Measurements from ENCODE around the gene EREG. TPM values are rescaled to one million over a fixed set of nuclear protein-coding genes. Genes with fewer than 3 reads are reported as not detected.

The EREG gene
- total and polyA plus RNA-seq, 9 of the 15 experiments (the other 6 are each of a cell fraction or from before 2014, with no cell fraction given), result 0.97 to 7.3 (median 2.5) TPM

DNA sequence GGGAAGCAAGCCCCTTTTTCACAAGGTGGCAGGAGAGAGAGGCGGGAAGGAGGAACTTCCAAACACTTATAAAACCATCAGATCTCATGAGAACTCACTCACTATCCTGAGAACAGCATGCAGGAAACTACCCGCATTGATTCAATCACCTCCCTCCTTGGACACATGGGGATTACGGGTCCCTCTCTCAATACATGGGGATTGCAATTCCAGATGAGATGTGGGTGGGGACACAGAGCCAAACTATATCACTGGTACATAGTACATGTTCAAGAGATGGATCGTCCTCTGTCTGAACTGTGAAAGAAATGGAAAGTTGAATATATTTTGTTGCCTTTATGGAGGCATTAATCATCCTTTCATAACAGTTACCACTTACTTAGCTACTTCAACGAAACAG is 12.8 kb downstream of the EREG start (continued):
- TF ChIP-seq JUND (IDR thresholded peaks at IDR 0.05; ENCODE audit: borderline replicate concordance, low read depth, low read length), result no peak
- no peak for TF ChIP-seq JUND (tag; IDR thresholded peaks at IDR 0.05; ENCODE audit: borderline replicate concordance, low read depth, low read length)
- no peak for TF ChIP-seq CBX5 (IDR thresholded peaks at IDR 0.05; ENCODE audit: borderline replicate concordance, low read depth)
- no peak for TF ChIP-seq HNRNPL (IDR thresholded peaks at IDR 0.05; ENCODE audit: low read depth, low read length)

DNA sequence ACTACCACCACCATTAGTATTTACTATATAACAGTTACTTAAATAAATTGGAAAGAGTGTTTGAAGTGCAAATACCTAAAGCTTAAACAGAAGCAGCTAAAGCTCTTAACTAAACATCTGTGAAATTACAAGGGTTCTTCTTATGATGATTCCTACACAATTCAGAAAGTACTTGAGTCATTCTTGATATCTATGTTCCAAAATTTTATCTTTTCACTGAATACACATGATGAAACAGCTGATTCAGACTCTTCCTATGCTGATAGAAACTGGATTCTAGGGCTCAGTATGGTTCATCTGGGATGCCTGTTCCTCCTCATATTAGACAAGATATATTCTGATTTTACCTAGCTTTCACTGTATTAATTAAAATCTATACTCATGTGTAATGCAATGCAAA is 13.6 kb downstream of the EREG start:
- Histone ChIP-seq H3K27me3 (ENCODE audit: control insufficient read depth in 2 of 2, insufficient read depth in 2 of 2, low read length in 2 of 2) (no peaks in the 10 kb centered on the region), H3K36me3 (ENCODE audit: control insufficient read depth, insufficient read depth, low read length) (peaks cover 48% of the 10 kb centered on the region; the same call in 2 of the 3 replicates), H3K4me1 (replicated peaks in 1 of 2; ENCODE audit: control insufficient read depth in 2 of 2, insufficient read depth in 2 of 2, low read length in 2 of 2) (peaks cover 5 to 29% of the 10 kb centered on the region in 2 experiments; a peak in 3 of 5 replicates), H3K4me2 (ENCODE audit: insufficient read depth, low read length) (no peak overlapping the region), H2AFZ (ENCODE audit: low read depth, low read length) (no peak overlapping the region), H3K9ac (ENCODE audit: insufficient read depth in 1 of 2, low read depth in 2 of 2, low read length in 2 of 2) (no peak overlapping the region), H3K27ac (ENCODE audit: extremely low read depth, low read depth, low read length) (no peak overlapping the region), H3K79me2 (ENCODE audit: control insufficient read depth, insufficient read depth, low read length) (peaks cover 31% of the 10 kb centered on the region; the same call in 2 of the 3 replicates), H3K4me3 (no peak overlapping the region), H4K20me1 (replicated peaks; ENCODE audit: control insufficient read depth, insufficient read depth, low read length) (no peaks in the 10 kb centered on the region), H3K9me3 (replicated peaks; ENCODE audit: control insufficient read depth, insufficient read depth, low read depth, low read length) (no peaks in the 10 kb centered on the region; the same call in 1 of the 2 replicates), H3K9me1 (ENCODE audit: control insufficient read depth, insufficient read depth, low read length) (no peaks in the 10 kb centered on the region)
- in situ Hi-C loops (cut with MboI), result loop anchor here (5.0 to 10.0 kb wide), 2 partner anchors 156 to 294 kb away; no protein-coding TSS in a partner anchor
- intact Hi-C loops (cut with micrococcal nuclease), result loop anchor here (5.0 to 10.0 kb wide), 2 partner anchors 154 to 191 kb away; no protein-coding TSS in a partner anchor
- no TSS peak for BruUV-seq (replicated peaks)
- DNase-seq (ENCODE audit: extremely low read depth in 1 of 4, low spot score in 3 of 4) (no peak), ATAC-seq (no peak), FAIRE-seq (no peak)
- CTCF ChIA-PET (ENCODE audit: low intra/inter-chr PET ratio), result interaction anchor here (1.1 to 2.7 kb wide), 2 partner anchors 154 to 244 kb away, joined by 3 to 11 read pairs; no protein-coding TSS in a partner anchor
- POLR2A ChIA-PET, result interaction anchor here (0.6 to 1.5 kb wide), 4 partner anchors 9 to 310 kb away, joined by 3 read pairs; partner anchors contain the start of gene AREG
- TF ChIP-seq FOXK2 (conservative IDR thresholded peaks at IDR 0.05 in 1 of 2, IDR thresholded peaks at IDR 0.05 in 1 of 2; ENCODE audit: low read depth in 2 of 2) (no peak), EP300 (IDR thresholded peaks at IDR 0.05; ENCODE audit: low read length) (peak; percentile 30; the same call in 1 of the 2 replicates), BMI1 (IDR thresholded peaks at IDR 0.05; ENCODE audit: low read length) (no peak), DACH1 (IDR thresholded peaks at IDR 0.05; ENCODE audit: partially characterized antibody) (peak; percentile 55), BHLHE40 (IDR thresholded peaks at IDR 0.05; ENCODE audit: low read length) (no peak), KAT7 (CRISPR knock-in tag; IDR thresholded peaks at IDR 0.05; ENCODE audit: borderline replicate concordance) (no peak), FOSL1 (tag; conservative IDR thresholded peaks at IDR 0.05) (peak; percentile 31; the same call in 1 of the 2 replicates), C11orf30 (IDR thresholded peaks at IDR 0.05; ENCODE audit: low read depth) (peak; percentile 57; the same call in 1 of the 2 replicates), POLR2H (tag; IDR thresholded peaks at IDR 0.05; ENCODE audit: low read depth) (0 out of 2 replicates have a peak, but pooled peaks have one; percentile 39), JUND (IDR thresholded peaks at IDR 0.05; ENCODE audit: borderline replicate concordance, low read depth, low read length) (peak; percentile 14; the same call in 1 of the 2 replicates), JUND (tag; IDR thresholded peaks at IDR 0.05; ENCODE audit: borderline replicate concordance, low read depth, low read length) (no peak), NFE2 (IDR thresholded peaks at IDR 0.05; ENCODE audit: low read depth) (0 out of 2 replicates have a peak, but pooled peaks have one; percentile 20), MAFG (tag; conservative IDR thresholded peaks at IDR 0.05) (peak; percentile 23; the same call in 1 of the 2 replicates), CEBPG (CRISPR knock-in tag; IDR thresholded peaks at IDR 0.05) (no peak), CEBPG (tag; conservative IDR thresholded peaks at IDR 0.05 in 1 of 2, IDR thresholded peaks at IDR 0.05 in 1 of 2) (0 out of 4 replicates have a peak, but pooled peaks of 1 of the 2 experiments have one; percentile 14)
- TF ChIP-seq, protein P1, sequence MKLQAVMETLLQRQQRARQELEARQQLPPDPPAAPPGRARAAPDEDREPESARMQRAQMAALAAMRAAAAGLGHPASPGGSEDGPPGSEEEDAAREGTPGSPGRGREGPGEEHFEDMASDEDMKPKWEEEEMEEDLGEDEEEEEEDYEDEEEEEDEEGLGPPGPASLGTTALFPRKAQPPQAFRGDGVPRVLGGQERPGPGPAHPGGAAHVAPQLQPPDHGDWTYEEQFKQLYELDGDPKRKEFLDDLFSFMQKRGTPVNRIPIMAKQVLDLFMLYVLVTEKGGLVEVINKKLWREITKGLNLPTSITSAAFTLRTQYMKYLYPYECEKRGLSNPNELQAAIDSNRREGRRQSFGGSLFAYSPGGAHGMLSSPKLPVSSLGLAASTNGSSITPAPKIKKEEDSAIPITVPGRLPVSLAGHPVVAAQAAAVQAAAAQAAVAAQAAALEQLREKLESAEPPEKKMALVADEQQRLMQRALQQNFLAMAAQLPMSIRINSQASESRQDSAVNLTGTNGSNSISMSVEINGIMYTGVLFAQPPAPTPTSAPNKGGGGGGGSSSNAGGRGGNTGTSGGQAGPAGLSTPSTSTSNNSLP (IDR thresholded peaks at IDR 0.05; ENCODE audit: borderline replicate concordance, low read depth, low read length), result 0 out of 2 replicates have a peak, but pooled peaks have one; percentile 30
- TF ChIP-seq, protein P2, sequence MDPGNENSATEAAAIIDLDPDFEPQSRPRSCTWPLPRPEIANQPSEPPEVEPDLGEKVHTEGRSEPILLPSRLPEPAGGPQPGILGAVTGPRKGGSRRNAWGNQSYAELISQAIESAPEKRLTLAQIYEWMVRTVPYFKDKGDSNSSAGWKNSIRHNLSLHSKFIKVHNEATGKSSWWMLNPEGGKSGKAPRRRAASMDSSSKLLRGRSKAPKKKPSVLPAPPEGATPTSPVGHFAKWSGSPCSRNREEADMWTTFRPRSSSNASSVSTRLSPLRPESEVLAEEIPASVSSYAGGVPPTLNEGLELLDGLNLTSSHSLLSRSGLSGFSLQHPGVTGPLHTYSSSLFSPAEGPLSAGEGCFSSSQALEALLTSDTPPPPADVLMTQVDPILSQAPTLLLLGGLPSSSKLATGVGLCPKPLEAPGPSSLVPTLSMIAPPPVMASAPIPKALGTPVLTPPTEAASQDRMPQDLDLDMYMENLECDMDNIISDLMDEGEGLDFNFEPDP (CRISPR knock-in tag; IDR thresholded peaks at IDR 0.05), result no peak

All from K562 (cell line).